Measurements from ENCODE around the gene FMN2. TPM values are rescaled to one million over a fixed set of nuclear protein-coding genes. Genes with fewer than 3 reads are reported as not detected.
"Not testable (repeated sequence)": the region's sequence is repeated elsewhere in the genome, so short reads cannot be mapped to it uniquely, and the experiment has no call there.

The FMN2 gene
- total and polyA plus RNA-seq, 3 donors from 2014 or later: 3.8 to 8.3 (median 4.3) TPM

DNA sequence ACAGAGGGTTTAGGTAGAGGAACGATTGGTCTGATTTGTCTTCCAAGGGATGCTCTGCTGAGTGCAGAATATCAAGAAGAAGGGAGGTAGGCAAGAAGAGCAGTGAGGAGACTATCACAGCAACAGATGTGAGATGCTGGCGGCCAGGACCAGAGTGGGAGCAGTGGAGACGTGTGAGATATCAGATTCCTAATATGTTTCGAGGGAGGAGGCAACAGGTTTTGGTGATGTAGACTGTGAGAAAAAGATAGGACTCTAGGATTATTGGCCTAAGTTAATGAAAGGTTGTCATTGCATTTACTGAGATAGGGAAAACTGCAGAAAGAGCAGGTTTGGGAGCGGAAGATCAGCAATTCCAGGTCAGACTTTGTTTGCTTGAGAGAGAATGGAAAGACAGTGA, 182.9 kb downstream of the FMN2 start:
- H3K9me3 ChIP-seq: no peaks in the 10 kb centered on the region
- H3K4me1 ChIP-seq: no peaks in the 10 kb centered on the region
- H3K36me3 ChIP-seq (ENCODE audit: low read depth, missing control alignments): no peaks in the 10 kb centered on the region
- 77 to 81% methylated on average over 5 of the region's 5 CpGs for WGBS, 2 donors
- TF ChIP-seq, protein P1, sequence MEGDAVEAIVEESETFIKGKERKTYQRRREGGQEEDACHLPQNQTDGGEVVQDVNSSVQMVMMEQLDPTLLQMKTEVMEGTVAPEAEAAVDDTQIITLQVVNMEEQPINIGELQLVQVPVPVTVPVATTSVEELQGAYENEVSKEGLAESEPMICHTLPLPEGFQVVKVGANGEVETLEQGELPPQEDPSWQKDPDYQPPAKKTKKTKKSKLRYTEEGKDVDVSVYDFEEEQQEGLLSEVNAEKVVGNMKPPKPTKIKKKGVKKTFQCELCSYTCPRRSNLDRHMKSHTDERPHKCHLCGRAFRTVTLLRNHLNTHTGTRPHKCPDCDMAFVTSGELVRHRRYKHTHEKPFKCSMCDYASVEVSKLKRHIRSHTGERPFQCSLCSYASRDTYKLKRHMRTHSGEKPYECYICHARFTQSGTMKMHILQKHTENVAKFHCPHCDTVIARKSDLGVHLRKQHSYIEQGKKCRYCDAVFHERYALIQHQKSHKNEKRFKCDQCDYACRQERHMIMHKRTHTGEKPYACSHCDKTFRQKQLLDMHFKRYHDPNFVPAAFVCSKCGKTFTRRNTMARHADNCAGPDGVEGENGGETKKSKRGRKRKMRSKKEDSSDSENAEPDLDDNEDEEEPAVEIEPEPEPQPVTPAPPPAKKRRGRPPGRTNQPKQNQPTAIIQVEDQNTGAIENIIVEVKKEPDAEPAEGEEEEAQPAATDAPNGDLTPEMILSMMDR (IDR thresholded peaks at IDR 0.05): no peak
- no peak overlapping the region for H3K4me3 ChIP-seq
- no peak overlapping the region for H3K27ac ChIP-seq
- DNase-seq: no peak
- no peaks in the 10 kb centered on the region for H3K27me3 ChIP-seq
- intact Hi-C loops (cut with DNase I; ENCODE audit: low total_unique reads): no loop called here

DNA sequence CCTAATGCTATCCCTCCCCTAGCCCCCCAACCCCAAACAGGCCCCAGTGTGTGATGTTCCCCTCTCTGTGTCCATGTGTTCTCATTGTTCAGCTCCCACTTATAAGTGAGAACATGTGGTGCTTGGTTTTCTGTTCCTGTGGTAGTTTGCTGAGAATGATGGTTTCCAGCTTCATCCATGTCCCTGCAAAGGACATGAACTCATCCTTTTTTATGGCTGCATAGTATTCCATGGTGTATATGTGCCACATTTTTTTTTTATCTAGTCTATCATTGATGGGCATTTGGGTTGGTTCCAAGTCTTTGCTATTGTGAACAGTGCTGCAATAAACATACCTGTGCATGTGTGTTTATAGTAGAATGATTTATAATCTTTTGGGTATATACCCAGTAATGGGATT, 183.5 kb downstream of the FMN2 start:
- H3K27me3 ChIP-seq; H3K36me3 ChIP-seq (ENCODE audit: low read depth, missing control alignments); H3K4me1 ChIP-seq; intact Hi-C loops (cut with DNase I; ENCODE audit: low total_unique reads); H3K4me3 ChIP-seq; H3K9me3 ChIP-seq; H3K27ac ChIP-seq; DNase-seq: not testable (repeated sequence)

DNA sequence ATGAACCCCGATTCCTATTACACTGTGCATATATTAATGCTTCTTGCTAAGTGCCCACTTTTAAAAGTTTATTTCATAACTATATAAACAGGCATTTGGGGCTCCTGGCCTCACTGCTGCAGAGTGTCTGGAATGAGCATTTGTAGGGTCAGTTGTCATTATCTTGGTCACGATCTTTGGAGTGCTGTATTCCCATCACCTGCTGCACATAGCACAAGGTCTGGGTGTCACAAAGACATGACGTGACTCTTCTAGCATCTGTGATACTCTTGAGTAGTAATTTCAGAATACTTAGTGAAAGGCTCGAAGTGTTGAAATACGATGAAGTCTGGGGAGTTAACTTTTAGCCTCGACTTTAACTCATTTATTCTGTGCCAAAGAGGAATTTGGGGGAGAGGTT, 186.4 kb downstream of the FMN2 start:
- no peak for TF ChIP-seq POLR2A (IDR thresholded peaks at IDR 0.05)
- TF ChIP-seq, protein P1 (IDR thresholded peaks at IDR 0.05): no peak
- no peak overlapping the region for H3K4me3 ChIP-seq
- H3K27ac ChIP-seq: no peak overlapping the region
- H3K9me3 ChIP-seq: no peaks in the 10 kb centered on the region
- WGBS, 2 donors: 64 to 72% methylated on average over 6 of the region's 6 CpGs
- no peaks in the 10 kb centered on the region for H3K36me3 ChIP-seq (ENCODE audit: low read depth, missing control alignments)
- no peak for DNase-seq
- no peaks in the 10 kb centered on the region for H3K4me1 ChIP-seq
- intact Hi-C loops (cut with DNase I; ENCODE audit: low total_unique reads): no loop called here
- no peaks in the 10 kb centered on the region for H3K27me3 ChIP-seq

DNA sequence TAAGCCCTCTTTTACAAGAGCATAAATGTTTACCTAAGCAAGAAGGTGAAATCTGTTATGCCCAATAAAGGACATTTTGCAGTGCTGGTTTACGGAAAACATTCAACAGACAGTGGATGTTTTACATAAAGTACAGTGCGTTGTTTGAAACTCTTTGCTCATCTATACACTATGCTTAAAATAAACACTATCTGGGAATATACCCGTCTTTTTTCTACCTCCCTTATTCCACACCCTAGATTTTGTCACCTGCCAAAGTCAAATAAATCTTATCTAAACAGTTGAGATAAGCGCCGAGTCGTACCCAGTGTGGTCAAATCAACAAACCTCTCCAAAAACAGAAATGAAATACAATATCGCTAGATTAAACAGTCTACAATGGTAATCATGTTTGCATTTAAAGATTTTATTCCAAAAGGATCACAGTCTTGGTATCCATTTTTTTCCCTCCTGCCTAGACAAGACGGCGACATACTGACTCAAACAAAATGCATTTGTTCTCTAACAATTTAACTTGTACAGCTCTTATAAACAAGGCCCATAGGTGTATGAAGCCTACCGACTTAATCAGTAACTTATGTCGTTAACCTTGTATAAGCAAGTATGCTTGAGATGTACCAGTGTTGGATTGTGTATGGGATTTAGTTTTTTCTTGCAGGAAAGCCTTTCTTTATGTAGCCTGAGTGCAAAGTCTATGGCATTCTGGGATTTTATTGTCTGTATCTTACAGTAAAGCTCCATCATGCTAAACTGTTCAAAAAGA, 189.1 kb downstream of the FMN2 start:
- H3K27me3 ChIP-seq: no peaks in the 10 kb centered on the region
- TF ChIP-seq, protein P1 (IDR thresholded peaks at IDR 0.05): no peak
- TF ChIP-seq POLR2A (IDR thresholded peaks at IDR 0.05): no peak
- 75 to 79% methylated on average over 11 of the region's 11 CpGs for WGBS, 2 donors
- intact Hi-C loops (cut with DNase I; ENCODE audit: low total_unique reads): no loop called here
- H3K27ac ChIP-seq: no peak overlapping the region
- no peaks in the 10 kb centered on the region for H3K36me3 ChIP-seq (ENCODE audit: low read depth, missing control alignments)
- no peak for DNase-seq
- H3K9me3 ChIP-seq: no peaks in the 10 kb centered on the region
- no peak overlapping the region for H3K4me3 ChIP-seq
- no peaks in the 10 kb centered on the region for H3K4me1 ChIP-seq

GRCh38 chr1:240282061-240282830, 190.6 kb downstream of the FMN2 start:
- intact Hi-C loops (cut with DNase I; ENCODE audit: low total_unique reads): no loop called here
- TF ChIP-seq, protein P1 (IDR thresholded peaks at IDR 0.05): no peak
- TF ChIP-seq POLR2A (IDR thresholded peaks at IDR 0.05): no peak
- DNase-seq: no peak
- no peak overlapping the region for H3K4me3 ChIP-seq
- H3K27me3 ChIP-seq: no peaks in the 10 kb centered on the region
- H3K36me3 ChIP-seq (ENCODE audit: low read depth, missing control alignments): no peaks in the 10 kb centered on the region
- no peak overlapping the region for H3K27ac ChIP-seq
- H3K4me1 ChIP-seq: no peaks in the 10 kb centered on the region
- H3K9me3 ChIP-seq: no peaks in the 10 kb centered on the region
- 76 to 85% methylated on average over 7 of the region's 7 CpGs for WGBS, 2 donors
